ENCODE results near the gene ATP1B2.

Gene ATP1B2

GRCh38 chr17:7647018-7647417, 3.7 kb upstream of the ATP1B2 start:
- Histone ChIP-seq H3K9me3 (ENCODE audit: low read length) (no peaks in the 10 kb centered on the region), H3K27me3 (ENCODE audit: insufficient read depth, low read length) (no peaks in the 10 kb centered on the region), H2AFZ (ENCODE audit: low read depth, low read length) (no peak overlapping the region), H3K4me3 (ENCODE audit: low read length) (no peak overlapping the region), H3K4me1 (ENCODE audit: insufficient read depth, low read length) (peaks cover 12% of the 10 kb centered on the region), H3K36me3 (ENCODE audit: insufficient read depth, low read length) (no peaks in the 10 kb centered on the region)

- Histone ChIP-seq H3K27me3 (ENCODE audit: insufficient read depth, low read length) (no peaks in the 10 kb centered on the region), H3K4me1 (ENCODE audit: insufficient read depth, low read length) (peaks cover 15% of the 10 kb centered on the region), H3K9me3 (ENCODE audit: low read length) (no peaks in the 10 kb centered on the region), H3K36me3 (ENCODE audit: insufficient read depth, low read length) (peaks cover 10% of the 10 kb centered on the region), H2AFZ (ENCODE audit: low read depth, low read length) (peak overlapping the region; percentile 83), H3K4me3 (ENCODE audit: low read length) (peak overlapping the region; percentile 51)
Measured at GRCh38 chr17:7651097-7651664, 455 bp downstream of the ATP1B2 start.

GRCh38 chr17:7651665-7652387, 1.1 kb downstream of the ATP1B2 start:
- Histone ChIP-seq H3K4me3 (ENCODE audit: low read length) (peak overlapping the region; percentile 51), H3K36me3 (ENCODE audit: insufficient read depth, low read length) (peaks cover 10% of the 10 kb centered on the region), H3K9me3 (ENCODE audit: low read length) (no peaks in the 10 kb centered on the region), H3K27me3 (ENCODE audit: insufficient read depth, low read length) (no peaks in the 10 kb centered on the region), H2AFZ (ENCODE audit: low read depth, low read length) (peak overlapping the region; percentile 51), H3K4me1 (ENCODE audit: insufficient read depth, low read length) (peaks cover 21% of the 10 kb centered on the region)

GRCh38 chr17:7652388-7653356, 1.9 kb downstream of the ATP1B2 start:
- Histone ChIP-seq H3K27me3 (ENCODE audit: insufficient read depth, low read length) (no peaks in the 10 kb centered on the region), H2AFZ (ENCODE audit: low read depth, low read length) (no peak overlapping the region), H3K36me3 (ENCODE audit: insufficient read depth, low read length) (peaks cover 10% of the 10 kb centered on the region), H3K4me3 (ENCODE audit: low read length) (peak overlapping the region; percentile 51), H3K9me3 (ENCODE audit: low read length) (no peaks in the 10 kb centered on the region), H3K4me1 (ENCODE audit: insufficient read depth, low read length) (peaks cover 27% of the 10 kb centered on the region)

- Histone ChIP-seq H3K4me1 (ENCODE audit: insufficient read depth, low read length) (peaks cover 27% of the 10 kb centered on the region), H3K27me3 (ENCODE audit: insufficient read depth, low read length) (no peaks in the 10 kb centered on the region), H3K9me3 (ENCODE audit: low read length) (no peaks in the 10 kb centered on the region), H2AFZ (ENCODE audit: low read depth, low read length) (no peak overlapping the region), H3K36me3 (ENCODE audit: insufficient read depth, low read length) (peaks cover 10% of the 10 kb centered on the region), H3K4me3 (ENCODE audit: low read length) (no peak overlapping the region)
Measured at GRCh38 chr17:7654832-7655540, 4.3 kb downstream of the ATP1B2 start.

GRCh38 chr17:7655541-7655840, 4.8 kb downstream of the ATP1B2 start:
- H3K27me3 ChIP-seq (ENCODE audit: insufficient read depth, low read length): no peaks in the 10 kb centered on the region
- no peaks in the 10 kb centered on the region for H3K9me3 ChIP-seq (ENCODE audit: low read length)
- no peak overlapping the region for H2AFZ ChIP-seq (ENCODE audit: low read depth, low read length)
- H3K4me3 ChIP-seq (ENCODE audit: low read length): no peak overlapping the region
- peaks cover 22% of the 10 kb centered on the region for H3K4me1 ChIP-seq (ENCODE audit: insufficient read depth, low read length)
- peaks cover 10% of the 10 kb centered on the region for H3K36me3 ChIP-seq (ENCODE audit: insufficient read depth, low read length)

GRCh38 chr17:7656958-7657609, 6.4 kb downstream of the ATP1B2 start:
- Histone ChIP-seq H3K4me3 (ENCODE audit: low read length) (no peak overlapping the region), H2AFZ (ENCODE audit: low read depth, low read length) (no peak overlapping the region), H3K27me3 (ENCODE audit: insufficient read depth, low read length) (no peaks in the 10 kb centered on the region), H3K4me1 (ENCODE audit: insufficient read depth, low read length) (peaks cover 14% of the 10 kb centered on the region), H3K36me3 (ENCODE audit: insufficient read depth, low read length) (peaks cover 10% of the 10 kb centered on the region), H3K9me3 (ENCODE audit: low read length) (no peaks in the 10 kb centered on the region)

- Histone ChIP-seq H2AFZ (ENCODE audit: low read depth, low read length) (no peak overlapping the region), H3K4me1 (ENCODE audit: insufficient read depth, low read length) (no peaks in the 10 kb centered on the region), H3K27me3 (ENCODE audit: insufficient read depth, low read length) (no peaks in the 10 kb centered on the region), H3K9me3 (ENCODE audit: low read length) (no peaks in the 10 kb centered on the region), H3K36me3 (ENCODE audit: insufficient read depth, low read length) (peaks cover 63% of the 10 kb centered on the region), H3K4me3 (ENCODE audit: low read length) (no peak overlapping the region)
Measured at GRCh38 chr17:7667656-7668406, 17.1 kb downstream of the ATP1B2 start.

GRCh38 chr17:7668482-7668881, 17.8 kb downstream of the ATP1B2 start:
- no peak overlapping the region for H3K4me3 ChIP-seq (ENCODE audit: low read length)
- no peak overlapping the region for H2AFZ ChIP-seq (ENCODE audit: low read depth, low read length)
- H3K9me3 ChIP-seq (ENCODE audit: low read length): peaks cover 3% of the 10 kb centered on the region
- no peaks in the 10 kb centered on the region for H3K27me3 ChIP-seq (ENCODE audit: insufficient read depth, low read length)
- H3K36me3 ChIP-seq (ENCODE audit: insufficient read depth, low read length): peaks cover 69% of the 10 kb centered on the region
- no peaks in the 10 kb centered on the region for H3K4me1 ChIP-seq (ENCODE audit: insufficient read depth, low read length)

GRCh38 chr17:7673239-7673638, 22.5 kb downstream of the ATP1B2 start:
- Histone ChIP-seq H2AFZ (ENCODE audit: low read depth, low read length) (no peak overlapping the region), H3K27me3 (ENCODE audit: insufficient read depth, low read length) (no peaks in the 10 kb centered on the region), H3K4me1 (ENCODE audit: insufficient read depth, low read length) (no peaks in the 10 kb centered on the region), H3K4me3 (ENCODE audit: low read length) (no peak overlapping the region), H3K36me3 (ENCODE audit: insufficient read depth, low read length) (peaks cover 80% of the 10 kb centered on the region), H3K9me3 (ENCODE audit: low read length) (peaks cover 17% of the 10 kb centered on the region)

GRCh38 chr17:7674934-7675333, 24.2 kb downstream of the ATP1B2 start:
- H3K4me3 ChIP-seq (ENCODE audit: low read length): no peak overlapping the region
- no peaks in the 10 kb centered on the region for H3K27me3 ChIP-seq (ENCODE audit: insufficient read depth, low read length)
- H2AFZ ChIP-seq (ENCODE audit: low read depth, low read length): no peak overlapping the region
- no peaks in the 10 kb centered on the region for H3K4me1 ChIP-seq (ENCODE audit: insufficient read depth, low read length)
- H3K9me3 ChIP-seq (ENCODE audit: low read length): peaks cover 17% of the 10 kb centered on the region
- H3K36me3 ChIP-seq (ENCODE audit: insufficient read depth, low read length): peaks cover 67% of the 10 kb centered on the region

GRCh38 chr17:7676533-7676932, 25.8 kb downstream of the ATP1B2 start:
- H3K36me3 ChIP-seq (ENCODE audit: insufficient read depth, low read length): peaks cover 54% of the 10 kb centered on the region
- H2AFZ ChIP-seq (ENCODE audit: low read depth, low read length): no peak overlapping the region
- H3K4me1 ChIP-seq (ENCODE audit: insufficient read depth, low read length): no peaks in the 10 kb centered on the region
- H3K27me3 ChIP-seq (ENCODE audit: insufficient read depth, low read length): no peaks in the 10 kb centered on the region
- H3K9me3 ChIP-seq (ENCODE audit: low read length): peaks cover 17% of the 10 kb centered on the region
- H3K4me3 ChIP-seq (ENCODE audit: low read length): no peak overlapping the region

Data from neuron (in vitro differentiated cells).